CD4-positive, alpha-beta T cell (primary cell): ENCODE results near the gene VWA8. TPM values are rescaled to one million over a fixed set of nuclear protein-coding genes. Genes with fewer than 3 reads are reported as not detected.

Experiments
- ATAC-seq: fragments of 200-7000 bp; cut with Tn5 transposase; one replicate; pipeline ENCODE4 v1.10.0; 2022; ENCODE audit warnings: mild to moderate bottlenecking; ENCODE audit not compliant: poor library complexity
- CTCF ChIA-PET: fragments of 350-600 bp; sonication (Branson Sonifier 250); formaldehyde crosslinking; loops from one replicate; lab custom pipeline; 2021; ENCODE audit warnings: antibody characterized with exemption, inconsistent platforms; lab: Charles Lee
- POLR2A ChIA-PET: fragments of 350-600 bp; sonication (Branson Sonifier 250); formaldehyde crosslinking; loops from one replicate; lab custom pipeline; 2021; ENCODE audit warnings: antibody characterized with exemption, inconsistent platforms; lab: Charles Lee
- DNase-seq, 14 experiments: peaks; one replicate each; pipeline ENCODE4 v3.0.0-alpha.2; 2013 to 2020; ENCODE audit warnings: mixed read lengths in 2 of 14
- H3K27ac ChIP-seq, 2 donors: one replicate each; pipeline versions ENCODE4 v1.5.1 to v1.7.0; 2013; ENCODE audit warnings: low read length in 2 of 2, low read depth in 1 of 2, mild to moderate bottlenecking in 1 of 2
- H3K27me3 ChIP-seq, 2 experiments: 1 replicate in 1 of 2; 2 replicates in 1 of 2; pipeline versions ENCODE4 v1.6.1 to v1.7.0; 2013; ENCODE audit warnings: low read length in 2 of 2, control low read depth in 1 of 2, mild to moderate bottlenecking in 1 of 2, moderate library complexity in 1 of 2; ENCODE audit not compliant: insufficient read depth in 2 of 2, control insufficient read depth in 1 of 2
- H3K36me3 ChIP-seq: one replicate; pipeline ENCODE4 v1.6.1; 2013; ENCODE audit warnings: low read length, control low read depth; ENCODE audit not compliant: insufficient read depth
- H3K4me1 ChIP-seq: one replicate; pipeline ENCODE4 v1.6.1; 2013; ENCODE audit warnings: low read length, control low read depth; ENCODE audit not compliant: insufficient read depth
- H3K4me3 ChIP-seq: one replicate; pipeline ENCODE4 v1.5.1; 2013; ENCODE audit warnings: mild to moderate bottlenecking, low read length, moderate library complexity
- H3K9me3 ChIP-seq, 2 experiments: 1 replicate in 1 of 2; 2 replicates in 1 of 2; pipeline versions ENCODE4 v1.6.1 to v1.7.0; 2013; ENCODE audit warnings: low read length in 2 of 2, mild to moderate bottlenecking in 2 of 2, control low read depth in 1 of 2, moderate library complexity in 1 of 2; ENCODE audit not compliant: control insufficient read depth in 1 of 2, insufficient read depth in 1 of 2
- H3K27ac Mint-ChIP-seq: one replicate; pipeline ENCODE4 v1.8.0; 2020; ENCODE audit warnings: mixed read lengths
- H3K27me3 Mint-ChIP-seq: one replicate; pipeline ENCODE4 v1.8.0; 2021; ENCODE audit warnings: mixed read lengths
- H3K36me3 Mint-ChIP-seq: one replicate; pipeline ENCODE4 v1.8.0; 2021; ENCODE audit warnings: low read depth, mixed read lengths
- H3K4me1 Mint-ChIP-seq: one replicate; pipeline ENCODE4 v1.8.0; 2021; ENCODE audit warnings: low read depth, mixed read lengths
- H3K4me3 Mint-ChIP-seq: one replicate; pipeline ENCODE4 v1.8.0; 2020; ENCODE audit warnings: mild to moderate bottlenecking, mixed read lengths
- H3K9me3 Mint-ChIP-seq: one replicate; pipeline ENCODE4 v1.8.0; 2020; ENCODE audit warnings: mixed read lengths
- CTCF ChIP-seq: fragments of 200-600 bp; IDR thresholded peaks from one replicate; pipeline ENCODE4 v1.8.0; 2022; ENCODE audit warnings: antibody characterized with exemption, mild to moderate bottlenecking
- intact Hi-C, 2 experiments: fragments of 100-400 bp; cut with DNase I in 1 of 2; cut with micrococcal nuclease in 1 of 2; formaldehyde crosslinking; loops; one replicate each; pipeline versions ENCODE4 v1.15.1 to v1.9.0; 2023 to 2025; cut with DNase I, micrococcal nuclease
- total RNA-seq, 174 experiments: library from RNA in 2 of 174; stranded (reverse) in 2 of 174; gene quantifications; one replicate each; pipeline ENCODE4 v1.2.3 and lab custom pipeline; 2021 to 2026

VWA8 gene
- total RNA-seq, 2 experiments from 2014 or later, result 18.7 to 19.0 TPM

- ATAC-seq (no peak), DNase-seq (no peak)
- Mint-ChIP-seq H3K9me3 (no peaks in the 10 kb centered on the region), H3K27me3 (no peaks in the 10 kb centered on the region), H3K27ac (no peak overlapping the region), H3K4me3 (no peak overlapping the region), H3K36me3 (peaks cover 10% of the 10 kb centered on the region), H3K4me1 (peaks cover 27% of the 10 kb centered on the region)
- ChIA-PET CTCF (no interaction called here), POLR2A (no interaction called here)
- no peaks in the 10 kb centered on the region for H3K9me3 ChIP-seq
- TF ChIP-seq CTCF, result no peak
- no peaks in the 10 kb centered on the region for H3K27me3 ChIP-seq
- H3K36me3 ChIP-seq, result peaks cover 3% of the 10 kb centered on the region
- intact Hi-C loops, result no loop called here
- H3K4me1 ChIP-seq, result no peaks in the 10 kb centered on the region
- H3K4me3 ChIP-seq, result no peak overlapping the region
- no peak overlapping the region for H3K27ac ChIP-seq
Observed at GRCh38 chr13:41767801-41768200, 193.1 kb downstream of the VWA8 start.

GRCh38 chr13:41766439-41766838 lies 194.5 kb downstream of the VWA8 start:
- no peak for DNase-seq
- intact Hi-C loops, result no loop called here
- Mint-ChIP-seq H3K4me3 (no peak overlapping the region), H3K36me3 (peaks cover 16% of the 10 kb centered on the region), H3K27ac (no peak overlapping the region), H3K27me3 (no peaks in the 10 kb centered on the region), H3K4me1 (peaks cover 27% of the 10 kb centered on the region), H3K9me3 (no peaks in the 10 kb centered on the region)
- Histone ChIP-seq H3K4me3 (no peak overlapping the region), H3K36me3 (peaks cover 3% of the 10 kb centered on the region), H3K27me3 (no peaks in the 10 kb centered on the region), H3K4me1 (no peaks in the 10 kb centered on the region), H3K27ac (no peak overlapping the region), H3K9me3 (no peaks in the 10 kb centered on the region)
- ChIA-PET POLR2A (no interaction called here), CTCF (no interaction called here)
- ATAC-seq, result no peak
- TF ChIP-seq CTCF, result no peak

- H3K4me3 ChIP-seq, result no peak overlapping the region
- no peak for ATAC-seq
- no peaks in the 10 kb centered on the region for H3K27me3 Mint-ChIP-seq
- ChIA-PET CTCF (no interaction called here), POLR2A (no interaction called here)
- H3K4me1 Mint-ChIP-seq, result peaks cover 27% of the 10 kb centered on the region
- H3K27ac ChIP-seq, result no peak overlapping the region
- no peaks in the 10 kb centered on the region for H3K27me3 ChIP-seq
- H3K9me3 ChIP-seq, result no peaks in the 10 kb centered on the region
- no peaks in the 10 kb centered on the region for H3K9me3 Mint-ChIP-seq
- DNase-seq, result no peak
- no peak for TF ChIP-seq CTCF
- H3K4me3 Mint-ChIP-seq, result no peak overlapping the region
- H3K4me1 ChIP-seq, result no peaks in the 10 kb centered on the region
- no peak overlapping the region for H3K27ac Mint-ChIP-seq
- H3K36me3 Mint-ChIP-seq, result peaks cover 16% of the 10 kb centered on the region
- peaks cover 3% of the 10 kb centered on the region for H3K36me3 ChIP-seq
- intact Hi-C loops, result no loop called here
Observed at GRCh38 chr13:41765813-41766212, 195.1 kb downstream of the VWA8 start.
